Type B pancreatic cell (in vitro differentiated cells): ENCODE data around the gene PLAC1. TPM values are rescaled to one million over a fixed set of nuclear protein-coding genes. Genes with fewer than 3 reads are reported as not detected.

ENCODE experiments used
- DNase-seq: peaks from one replicate; pipeline ENCODE4 v3.0.0; 2021; ENCODE audit warnings: mixed read lengths; ENCODE audit not compliant: unreplicated experiment; ENCODE audit errors: extremely low spot score
- H3K27ac Mint-ChIP-seq: 2 replicates; pipeline ENCODE4 v1.8.0; 2021; ENCODE audit warnings: mild to moderate bottlenecking, mixed read lengths
- H3K27me3 Mint-ChIP-seq: 2 replicates; pipeline ENCODE4 v1.8.0; 2021; ENCODE audit warnings: mixed read lengths
- H3K36me3 Mint-ChIP-seq: 2 replicates; pipeline ENCODE4 v1.8.0; 2021; ENCODE audit warnings: mixed read lengths
- H3K4me1 Mint-ChIP-seq: one replicate; pipeline ENCODE4 v1.8.0; 2021; ENCODE audit warnings: mixed read lengths; ENCODE audit not compliant: unreplicated experiment
- H3K4me3 Mint-ChIP-seq: 2 replicates; pipeline ENCODE4 v1.8.0; 2021; ENCODE audit warnings: mild to moderate bottlenecking, mixed read lengths
- H3K9me3 Mint-ChIP-seq: 2 replicates; pipeline ENCODE4 v1.8.0; 2021; ENCODE audit warnings: mixed read lengths
- total RNA-seq: library from RNA; stranded (reverse); gene quantifications from 2 replicates; pipeline ENCODE4 v1.2.1, GENCODE V29; 2021; ENCODE audit warnings: low replicate concordance
- TF ChIP-seq, protein P1 (sequence below): fragments of 200-600 bp; sonication (generic); conservative IDR thresholded peaks from 2 replicates; pipeline ENCODE4 v1.5.0; 2021; ENCODE audit warnings: antibody characterized with exemption, mild to moderate bottlenecking

The PLAC1 gene
- total RNA-seq, 1 donor from 2014 or later = 0.43 TPM

DNA sequence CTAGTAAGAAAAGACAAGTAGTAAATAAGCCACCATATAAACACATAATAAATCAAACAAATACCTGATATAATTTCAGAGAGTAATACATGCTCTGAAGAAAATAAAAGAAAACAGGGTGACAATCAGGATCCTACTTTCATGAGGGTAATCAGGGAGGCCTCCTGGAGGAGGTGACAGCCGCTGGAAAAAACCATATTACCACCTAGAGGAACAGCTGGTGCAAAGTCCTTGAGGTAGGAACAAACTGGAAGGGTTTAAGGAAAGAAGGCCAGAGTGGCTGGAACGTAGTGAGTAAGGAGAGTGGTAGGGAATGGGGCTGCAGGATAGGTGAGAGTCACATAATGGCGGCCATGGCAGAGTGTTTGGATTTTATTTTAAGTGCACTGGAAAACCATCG, 19.1 kb upstream of the PLAC1 start:
- no peaks in the 10 kb centered on the region for H3K27me3 Mint-ChIP-seq
- no peaks in the 10 kb centered on the region for H3K9me3 Mint-ChIP-seq
- no peaks in the 10 kb centered on the region for H3K36me3 Mint-ChIP-seq
- no peaks in the 10 kb centered on the region for H3K4me1 Mint-ChIP-seq
- H3K27ac Mint-ChIP-seq = no peak overlapping the region
- TF ChIP-seq, protein P1, sequence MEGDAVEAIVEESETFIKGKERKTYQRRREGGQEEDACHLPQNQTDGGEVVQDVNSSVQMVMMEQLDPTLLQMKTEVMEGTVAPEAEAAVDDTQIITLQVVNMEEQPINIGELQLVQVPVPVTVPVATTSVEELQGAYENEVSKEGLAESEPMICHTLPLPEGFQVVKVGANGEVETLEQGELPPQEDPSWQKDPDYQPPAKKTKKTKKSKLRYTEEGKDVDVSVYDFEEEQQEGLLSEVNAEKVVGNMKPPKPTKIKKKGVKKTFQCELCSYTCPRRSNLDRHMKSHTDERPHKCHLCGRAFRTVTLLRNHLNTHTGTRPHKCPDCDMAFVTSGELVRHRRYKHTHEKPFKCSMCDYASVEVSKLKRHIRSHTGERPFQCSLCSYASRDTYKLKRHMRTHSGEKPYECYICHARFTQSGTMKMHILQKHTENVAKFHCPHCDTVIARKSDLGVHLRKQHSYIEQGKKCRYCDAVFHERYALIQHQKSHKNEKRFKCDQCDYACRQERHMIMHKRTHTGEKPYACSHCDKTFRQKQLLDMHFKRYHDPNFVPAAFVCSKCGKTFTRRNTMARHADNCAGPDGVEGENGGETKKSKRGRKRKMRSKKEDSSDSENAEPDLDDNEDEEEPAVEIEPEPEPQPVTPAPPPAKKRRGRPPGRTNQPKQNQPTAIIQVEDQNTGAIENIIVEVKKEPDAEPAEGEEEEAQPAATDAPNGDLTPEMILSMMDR = no peak
- no peak for DNase-seq
- H3K4me3 Mint-ChIP-seq = no peak overlapping the region

DNA sequence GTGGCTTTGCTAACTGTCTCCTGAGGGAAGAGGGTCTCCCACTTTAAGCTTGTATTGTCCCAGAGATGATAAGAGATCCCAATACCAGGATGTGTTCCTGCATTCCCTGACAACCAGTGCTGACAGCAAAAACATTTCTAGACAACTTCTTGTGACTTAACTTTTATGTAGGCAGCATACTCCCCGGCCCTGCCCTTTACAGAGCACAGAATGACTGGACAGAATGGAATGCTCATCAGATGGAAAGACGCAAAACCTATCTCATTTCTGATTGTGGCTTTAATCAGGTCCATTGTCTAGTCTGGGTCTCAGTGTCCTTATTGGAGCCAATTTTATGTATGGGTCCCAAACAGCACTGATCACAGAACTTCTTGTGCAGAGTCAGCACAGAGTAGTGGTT, 18.2 kb upstream of the PLAC1 start:
- no peak overlapping the region for H3K4me3 Mint-ChIP-seq
- no peaks in the 10 kb centered on the region for H3K9me3 Mint-ChIP-seq
- H3K4me1 Mint-ChIP-seq = no peaks in the 10 kb centered on the region
- TF ChIP-seq, protein P1 = no peak
- no peaks in the 10 kb centered on the region for H3K36me3 Mint-ChIP-seq
- H3K27ac Mint-ChIP-seq = no peak overlapping the region
- H3K27me3 Mint-ChIP-seq = no peaks in the 10 kb centered on the region
- DNase-seq = no peak

DNA sequence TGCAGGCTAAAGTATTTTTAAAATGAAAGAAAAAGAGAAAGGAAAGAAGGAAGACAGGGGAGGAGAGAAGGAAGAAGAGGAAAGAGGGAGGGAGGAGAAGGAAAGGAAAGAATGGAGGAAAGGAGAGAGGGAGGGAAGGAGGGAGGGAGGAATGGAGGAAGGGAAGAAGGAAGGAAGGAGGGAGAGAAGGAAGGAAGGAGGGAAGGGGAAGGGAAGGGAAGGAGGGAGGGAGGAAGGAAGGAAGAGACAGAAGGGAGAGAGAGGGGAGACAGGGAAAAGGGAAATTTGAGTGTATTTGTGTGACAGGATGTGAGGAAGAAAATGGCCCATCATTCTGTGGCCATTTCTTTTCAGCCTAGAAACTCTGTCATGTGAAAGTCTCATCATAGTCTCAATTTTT, 14.9 kb upstream of the PLAC1 start:
- H3K4me1 Mint-ChIP-seq = no peaks in the 10 kb centered on the region
- no peak overlapping the region for H3K27ac Mint-ChIP-seq
- TF ChIP-seq, protein P1 = no peak
- H3K4me3 Mint-ChIP-seq = no peak overlapping the region
- no peaks in the 10 kb centered on the region for H3K9me3 Mint-ChIP-seq
- H3K27me3 Mint-ChIP-seq = no peaks in the 10 kb centered on the region
- DNase-seq = no peak
- no peaks in the 10 kb centered on the region for H3K36me3 Mint-ChIP-seq

DNA sequence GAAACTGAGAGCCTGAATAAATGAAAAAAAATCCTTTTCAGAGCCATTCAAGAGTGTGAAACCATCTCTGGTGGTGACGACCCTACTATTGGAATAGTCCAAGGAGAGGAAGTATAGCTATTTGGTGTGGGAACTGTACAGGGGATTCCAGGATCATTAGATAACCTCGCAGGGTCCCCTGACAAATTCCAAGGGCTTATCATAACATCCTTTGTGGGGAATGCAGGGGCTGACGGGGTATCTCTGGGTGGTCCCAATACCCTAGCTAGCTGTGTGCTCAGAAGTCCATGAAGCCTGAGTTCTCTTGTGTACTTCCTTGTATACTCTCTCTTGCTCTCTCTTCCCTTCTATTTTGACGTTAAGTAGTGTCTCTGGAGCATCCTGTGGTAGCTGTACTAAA, 13.8 kb upstream of the PLAC1 start:
- H3K4me1 Mint-ChIP-seq = no peaks in the 10 kb centered on the region
- no peak overlapping the region for H3K4me3 Mint-ChIP-seq
- no peak for DNase-seq
- no peaks in the 10 kb centered on the region for H3K36me3 Mint-ChIP-seq
- TF ChIP-seq, protein P1 = no peak
- H3K27ac Mint-ChIP-seq = no peak overlapping the region
- no peaks in the 10 kb centered on the region for H3K9me3 Mint-ChIP-seq
- no peaks in the 10 kb centered on the region for H3K27me3 Mint-ChIP-seq

DNA sequence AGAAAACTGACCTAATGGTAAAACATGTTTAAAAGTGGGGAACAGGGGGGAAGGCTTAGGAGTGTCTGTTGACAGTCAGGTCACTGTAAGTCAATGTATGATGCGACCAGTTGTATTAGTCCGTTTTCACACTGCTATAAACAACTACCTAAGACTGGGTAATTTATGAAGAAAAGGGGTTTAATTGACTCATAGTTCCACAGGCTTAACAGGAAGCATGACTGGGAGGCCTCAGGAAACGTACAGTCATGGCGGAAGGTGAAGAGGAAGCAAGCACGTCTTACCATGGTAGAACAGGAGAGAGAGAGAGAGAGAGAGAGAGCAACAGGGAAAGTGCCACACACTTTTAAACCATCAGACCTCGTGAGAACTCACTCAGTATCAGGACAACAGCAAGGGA, 13.0 kb upstream of the PLAC1 start:
- H3K27me3 Mint-ChIP-seq = no peaks in the 10 kb centered on the region
- H3K9me3 Mint-ChIP-seq = no peaks in the 10 kb centered on the region
- TF ChIP-seq, protein P1 = no peak

More for the DNA sequence above, 13.0 kb upstream of the PLAC1 start:
- Mint-ChIP-seq H3K27ac (no peak overlapping the region), H3K4me1 (no peaks in the 10 kb centered on the region), H3K36me3 (no peaks in the 10 kb centered on the region), H3K4me3 (no peak overlapping the region)
- no peak for DNase-seq
